ENCODE data around the gene MRTFA. TPM values are rescaled to one million over a fixed set of nuclear protein-coding genes. Genes with fewer than 3 reads are reported as not detected.

Gene MRTFA
- total and polyA plus RNA-seq, 2 of the 13 experiments (the other 11 are each of a cell fraction or from before 2014, with no cell fraction given), result 2.4 to 8.2 TPM

DNA sequence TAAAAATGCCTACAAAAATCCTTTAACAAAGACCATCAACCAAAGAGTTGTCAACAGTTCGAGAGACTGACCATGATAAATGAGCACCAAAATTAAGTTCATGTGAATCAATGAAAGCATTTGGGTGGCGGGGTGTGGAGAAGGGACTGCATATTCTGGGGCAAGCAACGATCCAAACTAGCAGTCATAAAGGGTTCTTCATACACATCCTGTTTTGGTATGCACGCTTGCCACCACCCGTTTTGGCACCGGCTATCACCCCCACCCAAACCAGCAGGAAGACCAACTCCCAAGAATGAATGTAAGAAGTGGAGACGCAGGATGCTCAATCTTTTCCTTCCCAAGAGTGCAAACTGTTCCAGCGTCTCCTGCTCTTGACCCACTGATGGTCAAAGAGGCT is 185.3 kb downstream of the MRTFA start (continued):
- TF ChIP-seq AHR (CRISPR knock-in tag; IDR thresholded peaks at IDR 0.05), result no peak
- no peak for TF ChIP-seq RXRA (CRISPR knock-in tag; IDR thresholded peaks at IDR 0.05)
- TF ChIP-seq, protein P1, sequence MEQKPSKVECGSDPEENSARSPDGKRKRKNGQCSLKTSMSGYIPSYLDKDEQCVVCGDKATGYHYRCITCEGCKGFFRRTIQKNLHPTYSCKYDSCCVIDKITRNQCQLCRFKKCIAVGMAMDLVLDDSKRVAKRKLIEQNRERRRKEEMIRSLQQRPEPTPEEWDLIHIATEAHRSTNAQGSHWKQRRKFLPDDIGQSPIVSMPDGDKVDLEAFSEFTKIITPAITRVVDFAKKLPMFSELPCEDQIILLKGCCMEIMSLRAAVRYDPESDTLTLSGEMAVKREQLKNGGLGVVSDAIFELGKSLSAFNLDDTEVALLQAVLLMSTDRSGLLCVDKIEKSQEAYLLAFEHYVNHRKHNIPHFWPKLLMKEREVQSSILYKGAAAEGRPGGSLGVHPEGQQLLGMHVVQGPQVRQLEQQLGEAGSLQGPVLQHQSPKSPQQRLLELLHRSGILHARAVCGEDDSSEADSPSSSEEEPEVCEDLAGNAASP (CRISPR knock-in tag; IDR thresholded peaks at IDR 0.05; ENCODE audit: borderline replicate concordance), result no peak
- no peak for TF ChIP-seq ELF3 (CRISPR knock-in tag; IDR thresholded peaks at IDR 0.05)
- no peak for TF ChIP-seq RCOR2 (CRISPR knock-in tag; IDR thresholded peaks at IDR 0.05)

DNA sequence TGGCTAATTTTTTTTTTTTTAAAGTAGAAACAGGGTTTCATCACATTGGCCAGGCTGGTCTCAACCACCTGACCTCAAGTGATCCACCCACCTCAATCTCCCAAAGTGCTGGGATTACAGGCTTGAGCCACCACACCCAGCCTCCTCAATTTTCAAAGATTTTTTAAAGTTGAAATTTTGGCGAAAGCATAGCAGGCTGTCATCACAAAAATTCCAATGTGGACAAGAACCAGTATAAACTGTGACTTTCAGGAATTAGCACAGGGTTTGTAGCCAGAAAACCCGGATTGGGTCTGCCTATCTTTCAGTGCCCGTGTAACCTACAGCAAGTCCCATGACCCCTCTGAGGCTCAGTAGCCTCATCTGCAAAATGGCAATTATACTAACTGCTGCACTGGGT is 185.9 kb downstream of the MRTFA start:
- Histone ChIP-seq H3K4me2 (ENCODE audit: low read depth, low read length) (no peak overlapping the region), H3K27ac (ENCODE audit: extremely low read length, insufficient read depth, low read length) (no peak overlapping the region), H3K9ac (ENCODE audit: insufficient read depth, low read depth, low read length) (no peak overlapping the region), H3K4me3 (replicated peaks in 1 of 3; ENCODE audit: insufficient read depth in 1 of 3, low read depth in 2 of 3, low read length in 3 of 3) (no peak overlapping the region), H3K9me3 (ENCODE audit: low read length) (no peaks in the 10 kb centered on the region), H3K79me2 (ENCODE audit: insufficient read depth, low read length) (no peaks in the 10 kb centered on the region), H4K20me1 (ENCODE audit: insufficient read depth, low read length) (no peaks in the 10 kb centered on the region), H3K36me3 (replicated peaks in 1 of 2; ENCODE audit: control insufficient read depth in 1 of 2, insufficient read depth in 2 of 2, low read length in 2 of 2) (peaks cover 0 to 2% of the 10 kb centered on the region in 2 experiments; a peak in 1 of 5 replicates), H3K27me3 (ENCODE audit: control insufficient read depth in 1 of 2, insufficient read depth in 2 of 2, low read length in 2 of 2) (no peaks in the 10 kb centered on the region), H3K4me1 (ENCODE audit: insufficient read depth, low read length) (no peaks in the 10 kb centered on the region), H2AFZ (ENCODE audit: low read length) (no peak overlapping the region)
- WGBS (ENCODE audit: low lambda C conversion rate), result 94% methylated on average over 3 of the region's 3 CpGs
- FAIRE-seq (no peak), DNase-seq (ENCODE audit: low spot score) (no peak), ATAC-seq (no peak)
- no peak for TF ChIP-seq PRMT3 (CRISPR knock-in tag; IDR thresholded peaks at IDR 0.05; ENCODE audit: borderline replicate concordance, low read depth)
- TF ChIP-seq, protein P2, sequence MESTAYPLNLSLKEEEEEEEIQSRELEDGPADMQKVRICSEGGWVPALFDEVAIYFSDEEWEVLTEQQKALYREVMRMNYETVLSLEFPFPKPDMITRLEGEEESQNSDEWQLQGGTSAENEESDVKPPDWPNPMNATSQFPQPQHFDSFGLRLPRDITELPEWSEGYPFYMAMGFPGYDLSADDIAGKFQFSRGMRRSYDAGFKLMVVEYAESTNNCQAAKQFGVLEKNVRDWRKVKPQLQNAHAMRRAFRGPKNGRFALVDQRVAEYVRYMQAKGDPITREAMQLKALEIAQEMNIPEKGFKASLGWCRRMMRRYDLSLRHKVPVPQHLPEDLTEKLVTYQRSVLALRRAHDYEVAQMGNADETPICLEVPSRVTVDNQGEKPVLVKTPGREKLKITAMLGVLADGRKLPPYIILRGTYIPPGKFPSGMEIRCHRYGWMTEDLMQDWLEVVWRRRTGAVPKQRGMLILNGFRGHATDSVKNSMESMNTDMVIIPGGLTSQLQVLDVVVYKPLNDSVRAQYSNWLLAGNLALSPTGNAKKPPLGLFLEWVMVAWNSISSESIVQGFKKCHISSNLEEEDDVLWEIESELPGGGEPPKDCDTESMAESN (CRISPR knock-in tag; conservative IDR thresholded peaks at IDR 0.05), result no peak
- no peak for TF ChIP-seq RFX3 (CRISPR knock-in tag; IDR thresholded peaks at IDR 0.05)
- in situ Hi-C loops (cut with HindIII; ENCODE audit: extremely low pct_ligation_motif_present, low pct_unique_long_range_greater_than_20kb), result no loop called here
- intact Hi-C loops (cut with micrococcal nuclease; ENCODE audit: unreplicated experiment), result no loop called here
- POLR2A ChIA-PET, result no interaction called here
- BruUV-seq (replicated peaks), result no TSS peak
- CTCF ChIA-PET (ENCODE audit: low intra/inter-chr PET ratio, low total read pairs), result no interaction called here

All from HepG2 (cell line).